HG03045 (cell line): ENCODE results near the gene TSNAX.

Source experiments
- ATAC-seq: cut with Tn5 transposase; IDR thresholded peaks from one replicate; pipeline ENCODE4 v1.9.1; 2021; ENCODE audit warnings: mild to moderate bottlenecking, moderate library complexity; ENCODE audit not compliant: unreplicated experiment

The TSNAX gene

DNA sequence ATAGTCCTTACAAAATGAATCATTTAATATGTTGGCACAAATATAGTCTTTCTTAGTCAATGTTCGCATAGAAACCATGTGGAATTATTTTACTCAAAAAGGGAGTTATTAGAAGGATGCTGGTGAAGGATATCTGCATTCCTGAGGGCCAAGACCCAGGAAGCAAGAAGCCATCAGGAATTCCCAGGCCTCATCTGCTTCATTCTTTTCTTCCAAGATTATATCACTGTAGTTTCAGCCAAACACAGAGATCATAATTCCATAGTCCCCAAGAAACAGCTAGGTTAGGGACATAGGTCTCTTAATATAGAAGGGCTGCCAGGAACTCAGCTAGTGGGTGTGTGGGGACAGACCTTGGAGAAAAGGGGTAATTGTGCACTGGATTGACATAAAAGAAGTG lies 69.5 kb downstream of the TSNAX start:
- no peak for ATAC-seq

GRCh38 chr1:231600458-231600976 lies 72.0 kb downstream of the TSNAX start:
- ATAC-seq: no peak

- ATAC-seq: no peak
Measured at GRCh38 chr1:231601824-231602672, 73.6 kb downstream of the TSNAX start.

GRCh38 chr1:231602673-231602984 lies 74.2 kb downstream of the TSNAX start:
- ATAC-seq: no peak

DNA sequence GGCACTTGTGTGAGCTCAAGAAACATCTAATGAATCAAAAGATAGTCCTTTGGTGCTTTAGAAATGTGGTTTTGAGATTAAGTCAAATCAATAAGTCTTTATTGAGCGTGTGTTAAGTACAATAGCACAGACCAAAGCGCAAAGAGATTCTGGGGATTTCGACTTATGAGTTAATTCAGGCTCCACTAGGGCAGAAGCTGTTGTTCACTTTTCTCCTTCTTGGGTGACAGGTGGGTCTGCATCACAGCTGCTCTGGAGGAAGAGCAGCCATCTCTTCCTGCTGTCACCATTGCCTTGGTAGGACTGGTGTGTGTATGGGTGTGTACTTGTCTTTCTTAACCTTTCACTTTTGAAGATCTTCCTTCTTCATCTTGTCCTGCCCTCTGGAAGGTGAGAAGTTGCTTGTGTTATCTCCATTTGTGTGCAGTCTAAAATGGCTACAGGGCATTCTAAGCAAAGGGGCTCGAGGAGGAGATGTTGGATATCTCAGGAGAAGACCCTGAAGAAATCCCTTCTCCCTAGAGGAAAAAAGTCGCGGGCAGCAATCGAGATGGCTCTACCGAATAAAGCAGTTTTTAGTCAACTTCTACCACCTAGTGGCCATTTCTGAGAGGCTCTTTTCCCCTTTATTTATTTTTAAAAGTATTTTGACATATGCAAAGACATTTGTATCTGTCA lies 75.3 kb downstream of the TSNAX start:
- peak; percentile 57 for ATAC-seq

- ATAC-seq: no peak
Measured at GRCh38 chr1:231604276-231604621, 75.8 kb downstream of the TSNAX start.

GRCh38 chr1:231605149-231606100 lies 77.0 kb downstream of the TSNAX start:
- no peak for ATAC-seq

DNA sequence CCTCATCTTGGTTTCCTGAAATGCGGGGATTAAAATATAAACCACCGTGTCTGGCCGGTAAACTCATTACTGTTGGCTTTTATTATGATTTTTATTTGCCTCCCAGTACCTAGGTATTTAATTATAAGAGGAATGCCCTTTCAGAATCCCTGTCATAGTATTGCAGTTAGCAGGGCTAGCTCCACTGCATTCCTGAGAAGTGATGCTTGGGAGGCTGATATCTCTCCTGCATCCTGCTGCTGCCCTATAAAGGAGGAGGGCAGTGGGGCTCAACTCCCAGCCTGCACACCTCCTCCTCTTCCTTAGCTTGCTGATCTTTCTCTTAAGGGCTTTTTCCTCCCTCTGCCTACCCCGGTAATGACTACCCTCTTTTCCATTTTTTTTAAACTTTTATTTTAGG lies 78.2 kb downstream of the TSNAX start:
- no peak for ATAC-seq

DNA sequence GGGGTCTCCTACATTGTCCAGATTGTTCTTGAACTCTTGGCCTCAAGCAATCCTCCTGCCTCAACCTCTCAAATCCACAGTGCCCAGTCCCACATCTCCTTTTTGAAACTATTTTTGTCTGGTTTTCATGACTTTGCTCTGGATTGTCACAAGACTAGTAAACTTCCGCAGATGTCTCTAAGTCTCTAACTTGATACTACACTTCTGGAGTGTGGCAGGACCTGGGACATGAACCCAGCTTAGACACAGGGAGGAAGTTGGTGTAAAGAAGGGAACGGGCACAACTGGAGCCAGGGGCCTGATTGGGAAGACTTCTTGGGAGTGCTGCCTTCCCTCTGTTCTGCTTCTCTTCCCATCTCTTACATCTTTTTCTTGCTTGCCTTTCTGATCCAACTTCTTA lies 81.9 kb downstream of the TSNAX start:
- ATAC-seq: no peak

GRCh38 chr1:231611111-231611510 lies 82.6 kb downstream of the TSNAX start:
- ATAC-seq: no peak

DNA sequence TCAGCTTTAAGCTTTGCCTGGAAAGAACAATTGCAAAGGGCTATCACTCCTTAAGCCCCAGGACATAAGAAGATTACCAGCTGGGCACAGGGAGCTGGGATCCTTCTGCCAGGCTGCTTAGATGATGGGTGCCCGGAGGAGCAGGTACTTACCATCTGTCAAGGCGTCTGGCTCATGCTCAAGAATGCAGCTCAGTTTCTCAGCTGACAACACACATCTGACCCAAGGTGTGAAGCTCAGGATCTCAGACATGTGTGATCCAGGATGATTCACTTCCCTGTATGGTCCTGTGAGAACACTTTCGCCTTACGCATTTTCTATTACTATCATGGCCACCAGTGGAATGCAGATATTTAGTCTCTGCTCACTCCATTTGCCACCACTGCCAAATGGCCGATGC lies 83.4 kb downstream of the TSNAX start:
- no peak for ATAC-seq

DNA sequence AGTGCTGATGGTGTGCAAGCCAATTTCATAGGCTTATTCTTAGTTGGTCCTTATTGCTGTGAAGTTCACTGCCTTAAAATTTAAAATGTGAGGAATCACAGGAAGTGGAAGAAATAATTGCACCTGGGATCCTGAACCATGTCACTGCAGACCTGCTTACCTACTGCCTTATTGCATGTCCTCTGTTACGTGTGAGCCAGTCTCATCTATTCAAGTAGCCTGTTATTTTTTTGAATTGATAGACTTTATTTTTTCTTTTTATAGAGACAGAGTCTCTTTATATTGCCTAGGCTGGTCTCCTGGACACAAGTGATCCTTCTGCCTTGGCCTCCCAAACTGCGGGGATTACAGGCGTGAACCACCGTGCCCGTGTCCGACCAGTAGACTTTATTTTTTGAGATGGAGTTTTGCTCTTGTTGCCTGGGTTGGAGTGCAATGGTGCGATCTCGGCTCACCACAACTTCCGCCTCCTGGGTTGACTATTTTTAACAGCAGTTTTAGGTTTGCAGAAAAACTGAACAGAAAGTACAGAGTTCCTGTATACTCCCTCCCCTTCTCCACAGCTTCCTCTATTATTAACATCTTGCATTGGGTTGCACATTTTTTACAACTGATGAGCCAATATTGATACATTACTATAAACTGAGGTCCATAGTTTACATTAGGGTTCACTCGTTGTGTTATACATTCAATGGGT lies 84.1 kb downstream of the TSNAX start:
- peak; percentile 99 for ATAC-seq

DNA sequence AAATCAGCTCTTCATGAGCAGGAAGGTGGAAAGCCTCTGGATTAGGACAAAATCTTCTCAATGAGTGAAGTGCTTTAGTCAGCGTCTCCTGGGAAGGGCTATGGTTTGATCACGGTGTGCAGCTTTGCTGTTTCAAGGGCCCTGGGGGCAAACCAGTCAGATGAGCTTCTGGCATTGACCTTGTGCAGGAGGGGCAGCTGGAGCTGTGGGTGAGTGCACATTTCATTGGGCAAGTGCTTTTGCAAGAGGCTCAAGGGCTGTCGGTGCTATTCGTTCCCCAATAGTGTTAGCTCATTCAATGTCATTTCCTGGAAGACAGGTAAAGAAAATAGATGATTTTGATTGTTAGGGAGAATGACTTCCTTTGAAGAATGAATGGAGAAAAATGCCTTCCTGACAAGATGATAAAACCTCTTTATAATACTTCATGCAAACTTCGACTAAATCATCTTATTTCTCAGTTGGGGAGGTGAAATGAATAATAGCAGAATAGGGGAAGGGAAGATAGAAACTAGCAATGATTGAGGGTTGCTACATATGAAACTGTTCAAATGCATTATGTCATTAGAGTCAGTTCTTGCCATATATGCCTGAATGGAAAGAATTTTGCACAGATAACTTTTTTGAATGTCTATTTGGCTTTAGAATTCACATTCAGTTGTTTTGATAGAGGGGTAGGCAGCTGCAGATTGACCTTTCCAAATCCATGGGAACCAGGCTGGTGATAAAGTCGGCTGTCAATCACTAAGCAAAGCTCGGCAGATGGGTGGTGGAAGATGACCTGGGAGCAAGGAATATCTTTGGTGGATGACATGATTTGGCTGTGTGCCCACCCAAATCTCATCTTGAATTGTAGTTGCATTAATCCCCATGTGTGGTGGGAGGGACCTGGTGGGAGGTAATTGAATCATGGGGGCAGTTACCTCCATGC lies 85.2 kb downstream of the TSNAX start:
- no peak for ATAC-seq
